ENCODE data around the gene ABLIM1.

ABLIM1 gene

DNA sequence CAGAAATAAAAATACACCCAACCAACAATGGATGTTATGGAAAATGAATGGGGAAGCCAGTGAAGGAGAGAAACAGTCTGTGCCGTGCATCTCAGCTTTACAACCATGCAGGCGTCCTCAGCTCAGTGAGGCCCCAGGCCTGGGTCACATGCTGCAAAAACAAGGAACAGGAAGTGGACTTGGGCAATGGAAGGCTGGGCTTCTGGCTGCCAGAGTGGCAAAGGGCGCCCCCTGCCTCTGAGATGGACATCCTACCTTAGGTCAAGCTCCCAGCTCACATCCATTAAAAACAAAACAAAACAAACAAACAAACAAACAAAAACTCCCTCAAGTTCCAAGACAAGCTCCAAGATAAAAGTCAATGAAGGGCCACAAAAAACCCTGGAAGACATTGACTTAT lies 199.1 kb downstream of the ABLIM1 start:
- no peak for DNase-seq (ENCODE audit: low read depth in 2 of 2)

DNA sequence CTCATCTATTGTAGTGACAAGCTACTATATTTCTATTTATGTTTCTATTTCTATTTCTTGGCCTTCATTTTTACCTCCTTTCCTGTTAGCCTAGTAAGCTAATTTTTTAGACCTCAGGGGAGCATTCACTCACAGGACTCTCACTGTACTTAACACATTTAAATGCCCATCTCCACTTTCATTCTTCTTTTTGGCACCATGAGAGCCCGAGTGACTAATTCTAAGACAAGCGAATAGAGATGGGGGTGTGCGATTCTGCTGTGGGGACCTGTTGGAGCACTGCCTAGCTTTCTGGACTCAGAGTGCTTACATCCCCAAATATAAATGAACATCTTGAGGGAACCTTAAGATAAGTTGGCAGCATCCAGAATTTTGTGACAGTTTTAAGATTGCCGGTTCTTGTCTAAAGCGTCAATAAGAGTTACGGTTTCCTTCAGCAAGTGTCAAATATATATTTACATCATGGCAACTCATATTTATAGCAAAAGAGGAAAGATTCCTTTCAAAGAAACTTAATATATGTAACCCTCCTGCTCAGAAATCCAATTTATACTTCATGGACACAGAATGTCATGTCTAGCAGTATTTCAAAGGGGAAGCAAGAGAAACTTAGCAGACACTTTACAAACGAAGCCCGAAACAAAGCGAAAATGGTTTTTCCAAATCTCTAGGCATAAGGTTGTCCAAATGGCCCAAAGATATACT lies 199.7 kb downstream of the ABLIM1 start:
- no peak for DNase-seq (ENCODE audit: low read depth in 2 of 2)

DNA sequence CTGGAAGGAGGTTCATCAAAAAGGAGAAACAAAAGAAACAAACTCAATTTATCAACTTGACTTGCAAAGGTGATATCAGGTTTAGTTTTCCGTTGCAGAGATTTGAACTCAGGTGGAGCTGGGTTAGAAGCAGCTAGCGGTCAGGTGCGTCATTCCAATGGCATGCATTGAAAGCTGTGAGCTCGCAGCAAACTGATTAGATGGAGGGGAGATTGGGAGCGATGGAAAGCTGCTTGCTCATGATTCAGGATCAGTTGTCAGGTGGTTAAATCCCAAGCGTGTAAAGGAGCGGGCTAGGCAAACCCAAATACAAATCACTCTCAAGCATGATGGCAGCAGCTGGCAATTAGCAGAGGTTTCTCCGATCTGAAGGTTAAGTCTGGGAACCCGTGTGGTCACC lies 204.5 kb downstream of the ABLIM1 start:
- DNase-seq (ENCODE audit: low read depth in 2 of 2): no peak

DNA sequence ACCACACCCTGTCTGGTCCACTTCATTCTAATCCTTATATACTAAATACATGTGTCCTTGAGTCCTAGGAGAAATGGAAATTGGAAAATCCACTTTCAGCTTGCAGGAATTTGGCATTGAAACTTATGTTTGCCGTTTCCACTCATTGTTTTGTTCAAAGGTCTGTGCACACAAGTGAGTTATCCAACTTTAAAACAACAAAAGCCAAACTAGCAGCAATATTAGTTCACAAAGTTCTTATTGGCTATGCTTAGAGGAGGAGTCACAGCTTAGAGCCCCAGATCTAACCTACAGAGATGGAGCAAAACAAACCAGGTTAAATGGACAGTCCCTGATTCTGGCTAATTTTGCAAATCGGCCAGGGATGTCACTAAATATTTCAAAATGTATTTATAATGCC lies 209.2 kb downstream of the ABLIM1 start:
- DNase-seq (ENCODE audit: low read depth in 2 of 2): no peak

DNA sequence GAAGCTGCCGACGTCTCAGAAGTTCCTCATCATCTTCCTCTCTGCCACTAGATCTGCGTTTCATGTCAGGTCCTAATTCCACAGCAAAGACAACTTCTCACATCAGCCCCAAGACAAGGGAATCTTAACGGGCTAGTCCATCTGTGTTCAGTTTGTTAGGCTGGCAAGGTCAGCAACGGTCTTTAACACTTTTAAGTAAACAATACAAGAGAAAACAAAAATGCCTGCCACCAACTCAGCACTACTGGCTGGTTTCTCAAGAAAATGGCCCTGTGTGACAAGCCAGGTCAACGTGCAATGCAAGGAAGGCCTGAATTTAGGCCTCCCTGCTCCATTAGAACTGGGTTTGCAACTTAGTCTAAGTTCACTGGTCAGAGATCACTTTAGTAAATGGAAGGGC lies 212.7 kb downstream of the ABLIM1 start:
- no peak for DNase-seq (ENCODE audit: low read depth in 2 of 2)

DNA sequence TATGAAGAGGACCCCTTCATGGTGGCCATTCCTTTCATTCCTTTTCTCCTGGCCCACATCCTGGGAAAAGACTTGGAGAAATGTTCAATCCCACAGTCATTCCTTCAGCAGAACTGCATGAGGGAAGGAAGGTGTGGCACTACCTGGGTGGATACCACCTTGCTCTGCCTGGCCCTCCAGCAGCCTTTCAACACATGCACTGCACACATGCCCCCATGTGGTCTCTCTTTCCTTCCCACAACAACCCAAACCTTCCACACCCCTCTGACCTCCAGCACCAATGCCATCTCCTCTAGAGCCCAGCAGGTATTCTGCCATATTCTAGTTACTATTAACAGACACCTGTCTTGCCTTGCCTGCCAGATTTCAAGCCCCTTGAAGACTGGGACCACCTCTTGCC lies 213.3 kb downstream of the ABLIM1 start:
- DNase-seq (ENCODE audit: low read depth in 2 of 2): no peak

DNA sequence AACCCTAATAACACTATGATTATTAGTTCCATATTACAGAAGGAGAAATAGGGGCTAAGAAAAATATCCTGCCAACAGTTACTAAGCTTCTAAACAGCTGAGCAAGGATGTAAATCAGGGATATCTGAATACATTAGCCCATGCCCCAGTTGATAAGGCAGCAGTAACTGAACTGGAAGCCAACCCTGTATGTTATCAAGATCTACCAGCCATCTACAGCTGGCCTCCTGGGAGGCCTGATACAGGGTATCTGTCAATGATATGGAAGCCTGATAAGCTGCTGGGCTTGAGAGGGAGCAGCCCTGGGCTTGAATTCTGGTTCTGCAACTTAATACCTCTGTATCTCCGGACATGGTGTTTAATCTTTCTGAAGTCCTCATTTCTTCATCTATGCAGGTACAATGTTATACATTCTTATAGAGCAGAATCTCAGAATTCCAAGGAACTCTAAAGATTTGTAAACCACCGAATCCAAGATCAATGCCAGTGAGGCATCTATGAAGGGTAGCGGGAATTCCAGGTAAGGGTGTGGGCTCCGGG lies 215.9 kb downstream of the ABLIM1 start:
- DNase-seq (ENCODE audit: low read depth in 2 of 2): no peak

DNA sequence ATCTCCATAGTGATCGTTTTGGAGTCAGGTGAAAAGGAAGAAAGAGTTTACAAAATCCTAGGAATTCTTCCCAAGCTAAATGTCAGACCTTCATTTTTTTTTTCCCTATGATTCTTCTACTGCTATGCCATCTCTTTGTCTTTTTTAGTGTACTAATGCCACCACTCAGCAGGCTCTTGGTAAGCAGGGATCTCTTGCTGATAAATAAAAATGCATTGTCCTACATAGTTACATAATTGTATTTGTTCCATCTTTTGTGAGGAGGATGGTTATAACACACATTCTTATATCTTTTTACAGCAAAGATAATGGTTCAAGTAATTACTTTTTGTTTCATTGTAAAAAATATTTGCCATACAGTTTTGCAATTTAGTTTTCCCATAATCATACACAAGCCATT lies 217.0 kb downstream of the ABLIM1 start:
- no peak for DNase-seq (ENCODE audit: low read depth in 2 of 2)

DNA sequence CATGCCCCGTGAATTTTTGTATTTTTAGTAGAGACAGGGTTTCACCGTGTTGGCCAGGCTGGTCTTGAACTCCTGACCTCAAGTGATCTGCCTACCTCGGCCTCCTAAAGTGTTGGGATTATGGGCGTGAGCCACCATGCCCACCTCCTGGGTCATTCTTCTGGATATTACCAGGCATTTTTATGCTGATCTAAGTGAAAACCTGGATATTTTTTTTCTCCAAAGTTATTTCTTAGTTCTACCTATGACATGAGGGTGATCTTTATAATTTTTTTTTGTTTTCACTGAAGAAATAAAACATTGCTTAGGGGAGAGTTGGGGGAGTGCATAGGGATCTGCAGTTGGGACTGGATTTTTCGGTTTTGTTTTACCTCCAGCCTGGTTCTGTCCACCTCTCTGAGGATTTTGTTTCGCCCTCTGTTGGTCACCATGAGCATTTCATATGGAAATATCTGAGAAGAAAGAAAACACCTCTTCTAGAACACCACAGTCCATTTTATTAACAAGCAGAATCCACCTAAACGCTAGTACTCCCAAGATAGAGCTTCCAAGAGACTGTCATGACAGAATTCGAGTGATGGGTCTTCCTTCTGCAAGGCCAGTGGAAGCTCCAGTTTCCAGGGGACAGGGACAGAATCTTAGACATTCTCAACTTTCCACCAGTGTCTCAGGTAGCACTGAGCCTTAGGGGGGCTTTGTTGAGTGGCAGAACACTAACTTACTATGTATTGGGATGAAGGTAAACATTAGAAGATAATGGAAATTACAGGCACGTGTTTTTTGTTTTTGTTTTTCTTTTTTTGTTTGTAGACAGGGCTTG lies 220.4 kb downstream of the ABLIM1 start:
- DNase-seq (ENCODE audit: low read depth in 2 of 2): no peak

DNA sequence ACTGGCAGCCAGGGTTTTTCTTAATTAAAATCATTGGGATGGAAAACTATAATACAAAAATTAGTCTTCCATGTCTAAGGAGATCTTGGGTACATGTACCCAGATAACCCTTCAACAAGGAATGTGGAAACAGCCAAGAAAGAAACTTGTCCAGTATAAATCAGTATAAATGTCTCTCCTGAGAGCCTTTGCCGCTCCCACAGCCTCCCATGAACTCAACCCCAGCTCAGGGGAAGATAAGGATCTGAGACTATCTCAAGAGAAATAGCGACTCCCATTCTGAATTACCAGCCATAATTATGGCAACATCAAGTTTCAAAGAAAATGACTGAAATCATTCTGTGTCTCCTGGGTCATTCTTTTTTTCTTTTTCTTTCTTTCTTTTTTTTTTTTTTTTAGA lies 221.1 kb downstream of the ABLIM1 start:
- no peak for DNase-seq (ENCODE audit: low read depth in 2 of 2)

DNA sequence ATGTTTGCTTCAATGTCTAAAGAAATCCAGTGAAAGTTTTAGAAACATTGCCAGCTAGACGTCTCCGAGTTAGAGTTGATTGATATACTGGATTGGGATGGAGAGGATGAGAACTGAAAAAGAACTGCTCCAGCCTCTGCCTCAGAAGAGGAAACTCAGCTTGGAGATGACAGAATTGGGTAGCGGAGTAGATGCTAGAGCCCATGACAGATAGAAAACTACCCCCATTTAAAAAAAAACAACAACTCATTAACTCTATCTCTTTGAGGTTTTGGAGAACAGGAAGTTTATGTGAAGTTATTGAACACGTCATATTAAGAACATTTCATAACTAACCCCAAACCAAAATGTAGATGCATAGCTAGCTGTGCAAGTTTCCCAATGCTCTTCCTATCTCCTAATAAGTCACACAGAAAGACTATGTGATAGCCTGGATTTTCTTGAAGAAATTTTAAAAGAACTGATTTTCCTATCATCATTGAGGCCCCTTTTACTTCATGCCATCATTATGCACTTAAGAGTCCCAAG lies 225.4 kb downstream of the ABLIM1 start:
- DNase-seq (ENCODE audit: low read depth in 2 of 2): no peak

DNA sequence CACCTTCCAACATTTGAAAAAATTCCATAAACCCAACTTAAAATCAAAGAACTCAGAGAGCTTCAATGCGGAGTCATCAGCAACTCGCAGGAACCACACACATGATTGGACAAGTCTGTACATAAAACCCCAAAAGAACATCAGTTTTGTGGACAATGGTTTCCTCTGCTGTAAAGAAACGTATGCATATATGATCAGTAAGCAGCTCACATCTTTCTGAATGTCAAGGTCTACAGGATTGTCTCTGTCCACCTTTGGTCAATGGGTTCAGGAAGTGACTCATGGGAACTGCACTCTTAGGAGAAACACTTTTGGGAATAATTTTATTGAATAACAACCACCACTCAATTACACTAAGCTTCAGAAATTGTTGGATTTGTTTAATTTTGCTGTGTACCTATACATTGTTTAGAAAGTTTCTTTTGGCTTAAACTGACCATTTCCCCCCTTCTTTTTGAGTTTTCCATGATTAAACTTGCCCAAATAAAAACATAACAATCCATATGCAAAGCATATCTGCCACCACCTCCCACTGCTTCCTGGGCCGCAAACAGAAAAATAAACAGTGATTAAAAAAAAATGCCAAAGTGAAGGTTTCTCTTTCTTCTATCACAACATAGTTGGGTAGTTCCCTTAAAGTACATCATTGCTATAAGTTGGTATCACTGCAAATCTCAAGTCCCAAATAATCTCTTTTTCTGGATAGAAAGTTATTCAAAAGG lies 226.5 kb downstream of the ABLIM1 start:
- DNase-seq (ENCODE audit: low read depth in 2 of 2): no peak

DNA sequence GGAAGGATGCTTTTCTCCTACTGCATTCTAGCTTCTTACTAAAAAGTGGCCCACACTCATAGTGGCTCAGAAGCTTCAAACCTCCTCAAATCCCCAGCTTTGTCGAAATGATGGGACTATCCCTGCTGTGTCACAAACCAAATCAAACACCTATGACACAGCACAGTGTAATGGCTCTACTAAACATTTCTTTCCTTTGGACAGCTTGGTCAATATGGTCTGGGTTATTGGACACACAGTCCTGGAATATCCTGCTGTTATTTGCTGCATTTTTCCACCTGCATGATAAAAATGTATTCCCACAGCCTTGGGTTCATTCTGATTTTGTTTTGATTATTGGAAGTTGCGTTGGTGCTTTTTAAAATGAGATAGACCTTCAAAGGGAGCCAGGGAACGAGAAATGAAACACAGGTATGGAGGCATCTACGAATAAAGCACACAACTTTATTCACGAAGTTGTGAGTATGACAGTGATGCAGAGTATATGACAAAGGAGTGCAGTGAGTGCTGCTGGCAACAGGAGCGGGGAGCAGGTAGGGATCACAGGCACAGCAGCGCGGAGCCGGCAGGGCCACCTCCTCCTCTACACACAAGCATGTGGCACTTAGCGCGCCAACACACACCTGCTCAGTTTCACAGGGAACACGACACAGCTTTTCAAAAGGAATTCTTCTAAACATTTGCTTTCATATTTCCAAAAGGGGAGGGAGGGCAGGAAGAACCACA lies 227.2 kb downstream of the ABLIM1 start:
- no peak for DNase-seq (ENCODE audit: low read depth in 2 of 2)

DNA sequence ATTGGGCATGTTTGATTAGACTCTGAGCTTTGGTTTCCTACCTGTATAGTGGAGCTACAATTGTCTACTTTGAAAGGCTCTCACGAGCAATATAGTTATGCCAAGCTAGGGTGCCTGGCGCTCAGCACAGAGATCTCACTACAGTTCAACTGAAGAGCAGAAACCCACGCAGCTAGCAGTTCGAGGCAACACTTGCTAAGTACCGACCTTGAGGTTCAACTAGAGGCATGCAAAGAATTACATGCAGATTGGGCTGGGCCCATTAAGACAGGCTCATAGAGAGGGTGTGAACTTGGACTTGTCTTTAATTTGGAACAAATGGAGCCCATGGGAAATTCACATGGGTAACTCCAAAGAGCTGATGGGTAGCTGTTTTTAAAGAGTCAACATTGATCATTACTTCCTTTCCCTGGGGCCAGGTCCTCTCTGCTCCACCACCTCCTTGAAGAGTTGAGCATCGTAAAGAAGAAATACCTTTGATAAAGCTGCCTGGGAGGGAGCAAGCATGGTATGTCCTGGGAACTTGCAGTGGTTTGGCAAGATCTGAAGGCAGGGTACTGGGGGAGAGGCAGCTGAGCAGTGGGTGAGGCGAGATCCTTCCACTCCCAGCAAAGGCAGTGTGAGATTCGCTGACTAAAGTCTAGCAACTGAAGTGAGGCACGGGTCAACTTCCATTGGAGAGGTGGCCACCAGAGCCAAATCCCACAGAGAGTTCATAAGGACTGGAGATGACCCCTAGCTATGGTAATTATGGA lies 228.3 kb downstream of the ABLIM1 start:
- no peak for DNase-seq (ENCODE audit: low read depth in 2 of 2)

DNA sequence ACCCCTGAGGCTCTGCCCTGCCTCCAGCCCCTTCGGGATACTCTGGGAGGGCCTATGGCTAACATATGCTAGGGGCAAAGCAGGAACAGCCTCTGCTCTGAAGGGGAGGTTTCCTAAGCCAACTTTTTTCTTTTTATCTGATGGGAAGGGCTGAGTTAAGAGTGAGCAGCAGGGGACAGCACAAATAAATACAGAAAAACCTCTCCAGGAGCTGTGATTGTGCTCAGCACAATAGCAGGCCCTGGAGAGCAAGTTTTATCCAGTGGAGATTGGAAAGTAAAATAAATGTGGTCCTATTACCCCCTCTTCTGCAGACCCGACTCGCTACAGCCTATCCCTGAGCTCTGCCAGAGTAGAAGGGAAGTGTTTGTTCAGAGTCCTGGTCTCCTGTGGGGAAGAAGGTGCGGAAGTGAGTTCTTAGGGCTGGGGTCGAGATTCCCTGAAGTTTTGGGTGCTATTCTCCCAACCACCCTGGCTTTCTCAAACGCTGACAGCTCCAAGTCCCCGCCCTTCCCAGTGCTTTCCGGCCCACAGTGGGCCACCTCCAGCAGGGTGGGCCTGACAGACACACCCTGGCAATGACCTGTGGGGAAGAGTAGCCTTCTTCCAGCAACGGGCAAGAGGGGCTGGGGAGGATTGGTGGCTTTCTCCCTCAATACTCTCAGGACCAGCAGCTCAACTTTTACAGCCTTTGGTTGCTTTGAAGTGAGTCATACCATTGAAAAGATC lies 230.8 kb downstream of the ABLIM1 start:
- DNase-seq (ENCODE audit: low read depth in 2 of 2): no peak

DNA sequence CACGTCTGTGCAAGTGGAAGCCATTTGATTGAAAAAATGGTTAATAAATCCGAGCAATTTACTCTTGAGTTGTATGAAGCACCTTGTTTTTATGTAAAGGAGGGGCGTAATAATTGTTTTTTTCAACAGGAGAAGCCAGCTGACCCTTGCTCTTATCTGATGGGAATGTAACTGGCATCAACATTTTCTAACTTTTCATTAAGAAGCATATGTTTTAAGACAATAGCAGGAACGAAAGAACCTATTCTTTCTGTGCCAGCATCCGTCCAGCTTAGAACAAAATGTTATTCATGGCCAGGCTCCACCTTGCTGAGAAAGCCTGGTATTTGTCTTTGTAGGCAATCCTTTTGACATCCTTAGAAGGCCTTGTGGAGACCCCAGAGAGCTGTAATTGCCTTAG lies 231.6 kb downstream of the ABLIM1 start:
- no peak for DNase-seq (ENCODE audit: low read depth in 2 of 2)

DNA sequence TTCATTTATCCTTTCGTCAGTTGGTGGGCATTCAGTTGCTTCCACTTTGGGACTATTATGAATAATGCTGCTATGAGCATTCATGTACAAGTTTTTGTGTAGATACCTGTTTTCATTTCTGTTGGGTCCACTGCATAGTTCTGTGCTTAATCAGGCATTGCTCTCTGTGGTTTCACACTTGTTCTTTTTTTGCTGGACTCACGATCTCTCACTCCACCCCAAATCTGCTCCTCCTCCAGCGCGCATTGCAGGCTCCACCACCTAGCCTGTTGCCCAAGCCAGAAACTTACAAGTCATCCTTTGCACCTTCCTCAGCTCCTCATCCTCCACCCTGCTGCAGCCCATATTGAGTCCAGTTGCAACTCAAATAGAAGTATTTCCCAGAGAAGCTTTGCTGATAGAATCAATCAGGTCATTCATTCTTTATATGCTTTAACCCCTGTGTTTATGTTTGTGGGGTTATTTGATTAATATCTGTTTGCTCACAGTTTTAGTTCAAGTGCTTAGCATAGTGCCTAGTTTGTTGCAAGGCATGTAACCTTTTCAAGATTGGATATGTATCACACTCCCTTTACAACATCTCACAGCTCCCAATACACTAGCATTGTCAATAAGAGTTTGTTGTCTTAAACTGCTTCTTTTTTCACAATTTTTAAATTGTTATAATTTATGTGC lies 237.1 kb downstream of the ABLIM1 start:
- no peak for DNase-seq (ENCODE audit: low read depth in 2 of 2)

DNA sequence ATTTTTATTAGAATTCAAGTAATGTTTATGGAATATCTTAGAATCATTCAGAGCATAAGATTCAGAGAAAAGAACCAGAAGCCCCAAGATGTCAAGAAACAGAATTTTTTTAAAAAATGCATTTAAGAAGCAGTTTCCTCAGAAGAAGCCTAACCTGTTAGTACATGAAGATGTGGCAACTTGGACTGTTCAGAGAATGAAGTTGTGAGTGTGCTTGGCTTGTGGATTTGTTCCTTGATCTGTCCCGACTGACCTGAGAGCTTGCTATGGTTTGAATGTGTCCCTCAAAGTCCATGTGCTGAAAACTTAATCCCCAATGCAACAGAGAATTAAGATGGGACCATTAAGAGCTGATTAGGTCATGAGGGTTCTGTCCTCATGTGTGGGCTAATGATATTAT lies 240.0 kb downstream of the ABLIM1 start:
- DNase-seq (ENCODE audit: low read depth in 2 of 2): no peak
